Measurements from ENCODE around the gene LRRC75A.

- TF ChIP-seq POLR2A (IDR thresholded peaks at IDR 0.05; ENCODE audit: low read length) (no peak), GATA1 (IDR thresholded peaks at IDR 0.05; ENCODE audit: low read depth, low read length) (no peak)
These were observed 23.5 kb downstream of the LRRC75A start for GRCh38 chr17:16468428-16468992.

Measured in erythroblast (primary cell).